HG03039 (cell line): Measurements from ENCODE around the gene KLHL29.

Experiments
- ATAC-seq: cut with Tn5 transposase; IDR thresholded peaks from one replicate; pipeline ENCODE4 v1.9.1; 2021; ENCODE audit warnings: mild to moderate bottlenecking, moderate library complexity; ENCODE audit not compliant: unreplicated experiment

Gene KLHL29

DNA sequence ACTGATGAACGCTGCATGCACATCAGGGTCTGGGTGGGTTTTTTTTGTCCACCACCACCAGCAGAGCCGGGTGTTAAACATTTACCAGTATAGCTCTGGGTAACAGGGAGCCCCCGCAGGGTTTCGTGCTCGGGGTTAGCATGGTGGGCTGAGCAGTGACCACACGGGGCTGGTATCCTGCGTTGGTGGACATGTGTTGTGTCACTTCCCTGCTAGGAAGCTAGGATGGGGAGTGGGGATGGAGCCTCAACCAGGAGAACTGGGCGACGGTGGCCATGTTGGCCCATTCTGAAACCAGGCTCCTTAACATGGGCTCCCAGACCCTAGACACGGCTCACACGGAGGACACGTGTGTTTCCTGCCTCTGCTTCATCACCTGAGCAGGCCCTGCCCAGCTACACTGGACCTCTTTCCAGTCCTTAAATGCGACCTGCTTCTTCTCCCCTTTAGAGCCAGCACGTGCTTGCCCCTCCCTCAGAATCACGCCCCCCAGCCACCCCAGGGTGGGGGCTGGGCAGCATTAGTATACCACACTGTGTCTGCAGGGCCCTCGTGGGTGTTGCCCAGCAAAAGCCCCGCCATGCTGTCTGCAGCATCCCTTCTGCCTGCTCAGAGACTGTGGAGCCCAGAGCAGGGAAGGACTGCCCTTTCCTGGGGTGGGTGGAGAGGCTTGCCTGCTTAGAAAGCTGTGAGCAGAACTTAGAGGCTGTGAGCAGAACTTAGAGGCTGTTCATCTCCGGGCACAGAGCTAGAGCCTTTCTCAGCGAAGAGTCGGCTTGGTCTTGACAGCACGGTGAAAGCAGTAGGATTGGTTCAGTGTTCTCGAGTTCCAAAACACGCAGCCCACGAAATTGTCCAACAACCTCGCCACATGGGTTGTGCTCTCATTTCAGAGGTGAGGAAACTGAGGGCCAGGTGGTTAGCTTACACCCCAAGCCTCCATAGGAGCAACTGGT lies 142.1 kb downstream of the KLHL29 start:
- ATAC-seq: no peak

DNA sequence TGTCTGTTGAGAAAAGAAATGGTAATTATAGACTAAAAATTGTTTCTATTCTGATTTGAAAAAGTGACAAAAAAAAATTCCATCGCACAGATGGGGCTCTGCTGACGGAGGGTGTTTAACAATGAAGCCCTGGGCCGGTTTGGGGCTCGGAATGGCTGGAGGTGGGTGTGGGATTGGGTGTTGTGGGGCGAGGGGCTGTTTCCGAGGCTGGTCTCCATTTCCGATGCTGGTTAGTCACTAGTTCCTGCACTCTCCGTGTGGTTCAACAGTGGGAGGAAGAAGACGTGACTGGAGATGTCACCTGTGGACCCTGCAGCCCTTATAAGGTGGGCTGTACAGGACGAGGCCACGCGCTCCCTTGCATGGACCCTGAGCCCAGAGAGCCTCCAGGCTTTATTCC lies 143.2 kb downstream of the KLHL29 start:
- no peak for ATAC-seq

DNA sequence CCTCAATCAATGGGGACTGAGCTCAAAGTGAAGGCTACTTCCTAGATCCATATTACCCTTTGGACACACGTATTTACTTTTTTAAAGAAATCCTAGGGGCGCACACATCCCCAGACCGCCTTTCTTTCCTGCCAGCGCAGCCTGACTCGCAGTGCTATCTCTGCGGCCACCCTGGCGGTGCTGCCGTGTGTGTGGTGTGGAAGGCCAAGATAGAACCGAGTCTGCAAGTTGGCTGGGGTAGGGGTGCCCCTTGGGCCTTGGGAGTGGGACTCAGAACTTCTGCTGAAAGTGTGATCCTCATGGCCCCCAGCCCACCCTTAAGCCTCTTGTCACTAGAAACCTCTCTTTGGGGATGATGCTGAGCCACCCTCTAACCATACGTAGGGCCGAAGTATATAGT lies 143.7 kb downstream of the KLHL29 start:
- no peak for ATAC-seq

DNA sequence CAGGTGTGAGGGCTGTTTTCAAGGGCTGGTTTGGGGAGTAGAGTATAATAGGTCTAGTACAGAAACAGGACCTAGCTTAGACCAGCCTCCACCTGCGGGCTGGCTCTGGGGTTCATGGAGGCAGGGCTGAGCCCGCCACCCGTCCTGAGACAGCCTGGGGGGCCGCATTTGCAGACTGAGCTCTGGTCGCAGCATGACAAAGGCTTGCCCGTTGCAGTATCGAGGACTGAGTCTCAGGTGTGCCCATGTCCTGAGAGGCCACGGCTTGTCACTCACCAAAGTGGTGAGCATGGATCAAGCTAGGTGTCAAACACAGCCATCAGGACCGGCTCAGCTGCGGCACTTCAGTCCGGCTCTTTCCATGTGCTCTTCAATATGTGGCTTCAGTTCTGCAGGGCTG lies 144.7 kb downstream of the KLHL29 start:
- ATAC-seq: no peak

DNA sequence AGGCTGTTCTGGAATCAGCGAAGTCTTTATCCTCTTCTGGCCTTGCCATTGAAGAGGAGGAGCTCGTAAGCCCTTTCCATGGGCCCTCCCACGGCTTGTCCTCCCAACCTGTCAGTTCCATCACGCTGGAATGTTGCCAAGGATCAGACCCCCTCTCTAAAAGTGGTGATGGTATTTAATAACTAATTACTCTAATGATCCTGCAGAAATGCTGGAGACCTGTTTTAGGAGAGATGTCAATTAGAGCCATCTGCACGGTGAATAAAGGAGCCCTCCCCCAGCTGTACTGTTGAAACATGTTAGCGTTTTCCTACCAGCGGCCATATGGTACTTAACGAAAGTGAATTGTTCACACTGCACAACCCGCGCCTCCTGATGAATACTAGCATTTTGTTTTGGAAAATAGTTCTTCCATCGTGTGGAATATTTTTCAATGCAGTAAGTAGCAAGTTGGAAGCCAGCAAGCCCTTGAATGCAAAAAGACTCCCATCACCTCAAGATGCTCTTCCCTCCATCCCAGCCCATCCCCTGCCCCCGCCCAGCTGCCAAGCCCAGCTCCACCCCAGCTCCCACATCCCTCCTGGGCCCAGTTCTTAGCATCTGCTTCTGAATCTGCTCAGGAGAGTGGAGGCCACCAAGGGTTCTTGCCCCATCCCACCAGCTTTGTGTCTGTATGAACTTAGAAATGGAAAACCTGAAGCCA lies 145.4 kb downstream of the KLHL29 start:
- ATAC-seq: no peak

DNA sequence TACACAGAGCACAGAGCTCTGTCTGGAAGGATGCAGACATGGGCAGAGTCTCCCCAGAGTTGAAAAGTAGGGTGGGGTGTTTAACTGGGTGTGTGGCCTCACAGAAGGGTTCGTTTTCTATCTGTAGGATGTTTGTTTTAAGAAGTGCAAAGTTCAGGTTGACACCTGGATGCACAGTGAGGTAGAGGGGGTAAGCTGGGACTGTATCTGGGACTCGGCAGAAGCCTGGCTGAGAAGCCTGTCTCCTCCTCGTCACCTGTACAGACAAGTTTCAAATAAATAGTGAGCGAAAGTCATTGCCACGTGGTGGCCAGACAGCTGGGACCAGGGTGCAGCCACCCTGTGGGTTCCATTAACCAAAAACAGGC lies 145.9 kb downstream of the KLHL29 start:
- no peak for ATAC-seq

DNA sequence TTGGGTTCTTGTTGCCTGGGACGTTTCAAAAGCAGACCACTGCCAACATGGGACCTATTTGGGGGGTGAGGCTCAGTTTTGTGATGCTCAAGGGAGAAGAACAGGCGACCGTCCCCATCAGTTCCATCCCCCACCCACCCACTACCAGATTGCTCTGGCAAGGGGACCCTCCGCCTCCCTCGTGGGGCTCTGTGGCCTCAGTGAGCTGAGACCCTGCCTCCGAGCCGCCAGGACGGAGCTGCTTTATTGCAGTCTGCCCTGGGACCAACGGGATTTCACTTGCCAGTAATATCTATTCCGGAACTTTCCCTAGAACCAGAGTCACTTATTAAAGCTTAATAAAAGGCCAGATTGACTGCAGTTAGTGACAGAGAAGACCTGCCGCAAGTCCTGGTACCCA lies 146.3 kb downstream of the KLHL29 start:
- no peak for ATAC-seq

DNA sequence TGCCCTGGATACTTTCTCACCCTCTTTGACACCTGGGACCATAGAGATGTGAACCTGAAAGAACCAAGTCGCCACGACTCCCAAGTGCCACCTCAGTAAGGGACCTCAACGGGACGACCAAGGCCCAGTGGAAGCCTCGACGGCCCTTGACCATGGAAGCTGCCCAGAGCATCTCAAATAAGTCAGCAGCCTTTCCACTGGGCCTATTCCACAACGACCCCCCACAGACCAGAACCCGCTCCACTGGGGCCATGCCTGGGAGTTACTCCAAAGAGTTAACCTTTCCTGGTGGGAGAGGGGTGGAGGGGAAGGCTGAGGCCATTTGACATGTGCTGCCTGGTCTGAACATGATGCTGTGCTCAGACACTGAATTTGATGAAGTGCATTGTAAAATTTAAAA lies 146.9 kb downstream of the KLHL29 start:
- no peak for ATAC-seq

DNA sequence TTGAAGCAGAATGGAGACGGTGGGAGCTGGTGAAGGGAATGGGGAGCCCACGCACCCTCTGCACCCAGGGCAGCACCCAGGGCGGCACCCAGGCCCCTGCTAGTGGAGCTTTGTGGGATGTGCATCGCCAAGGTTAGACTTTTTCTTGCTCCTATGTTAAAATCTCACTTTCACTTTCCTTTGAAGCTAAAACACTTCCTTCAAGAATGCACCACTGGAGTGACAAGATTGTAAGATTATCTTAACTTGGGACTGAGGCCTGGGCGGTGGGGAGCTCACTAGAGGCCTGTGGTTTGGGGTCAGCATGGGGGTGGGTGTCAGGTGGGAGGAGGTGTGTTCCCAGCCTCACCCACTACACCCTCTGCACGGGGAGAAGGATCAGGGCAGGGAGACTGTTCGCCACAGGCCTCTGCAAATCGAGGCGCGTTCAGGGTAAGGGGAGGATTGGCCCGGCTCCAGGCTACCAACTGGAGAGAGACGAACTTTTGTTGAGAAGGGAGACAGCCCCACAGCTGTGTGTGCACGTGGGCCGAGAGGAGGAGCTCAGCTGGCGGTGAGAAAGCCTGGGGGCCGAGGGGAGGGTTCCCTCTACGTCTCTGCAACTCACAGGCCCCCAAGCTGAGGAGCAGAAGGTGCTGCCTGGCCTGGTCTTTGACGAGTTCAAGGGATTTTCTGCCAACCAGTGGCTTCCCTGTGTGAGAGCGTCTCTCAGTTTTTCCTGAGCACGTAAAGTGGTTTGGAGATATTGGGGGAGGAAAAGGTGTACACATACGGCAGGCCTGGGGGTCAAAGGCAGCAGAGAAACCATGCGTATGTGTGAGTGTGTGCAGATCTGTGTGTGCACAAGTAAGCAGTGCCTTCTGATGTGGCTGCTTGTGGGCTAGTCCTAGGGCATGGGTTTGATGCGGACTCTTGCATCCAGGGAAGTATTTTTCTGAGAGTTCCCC lies 147.7 kb downstream of the KLHL29 start:
- no peak for ATAC-seq

DNA sequence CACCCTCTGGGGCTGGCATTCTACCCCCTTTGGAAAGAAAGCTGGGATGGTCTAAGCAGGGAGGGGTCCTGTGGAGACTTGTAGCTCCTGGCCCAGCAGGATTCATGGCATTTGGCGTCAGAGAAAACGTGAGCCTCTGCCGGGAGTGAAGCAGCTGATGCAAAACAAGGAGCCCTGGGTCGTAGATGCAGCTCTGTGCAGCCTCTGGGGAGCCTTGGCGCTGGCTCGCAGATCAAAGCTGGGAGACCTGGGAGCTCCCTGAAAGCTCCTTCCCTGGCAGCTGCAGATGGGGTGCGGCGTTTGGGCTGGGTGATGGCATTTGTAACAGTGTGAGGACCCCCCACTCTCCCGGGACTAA lies 148.3 kb downstream of the KLHL29 start:
- ATAC-seq: no peak

DNA sequence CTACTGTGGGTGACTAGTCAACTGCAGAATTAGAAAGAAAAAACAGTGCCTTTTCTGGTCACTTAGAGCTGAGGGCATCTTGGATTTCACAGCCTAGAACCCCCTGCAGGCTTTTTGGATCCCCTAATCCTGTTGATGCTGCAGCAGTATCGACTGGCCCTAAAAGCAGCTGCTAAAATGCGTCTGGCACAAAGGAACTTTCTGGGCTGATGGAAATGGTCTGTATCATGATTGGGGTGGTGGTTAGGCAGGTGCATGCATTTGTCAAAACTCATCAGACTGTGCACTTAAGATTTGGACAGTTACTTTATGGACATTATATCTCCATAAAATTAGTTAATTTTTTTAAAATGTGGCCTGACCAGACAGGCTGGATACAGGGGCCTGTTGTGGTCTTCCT lies 149.8 kb downstream of the KLHL29 start:
- ATAC-seq: no peak

DNA sequence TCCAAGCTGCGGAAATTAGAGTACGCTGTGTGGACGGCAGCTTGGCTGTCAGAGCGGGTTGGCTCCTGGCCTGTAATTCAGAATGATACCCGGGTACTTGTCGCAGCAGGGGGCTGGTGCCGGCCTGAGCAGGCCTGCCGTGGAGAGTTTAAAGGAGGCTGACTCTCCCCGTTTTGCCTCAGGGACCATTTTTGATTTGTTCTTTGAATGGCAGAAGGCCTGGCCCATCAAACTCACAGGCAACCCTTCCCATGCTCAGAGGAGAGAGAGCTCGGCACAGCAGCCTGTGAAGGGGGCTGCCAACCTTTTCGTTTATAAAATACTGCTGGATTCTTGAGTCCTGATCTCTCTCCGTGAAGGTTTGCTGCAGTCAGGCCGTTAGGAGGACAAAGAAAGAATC lies 151.3 kb downstream of the KLHL29 start:
- no peak for ATAC-seq

DNA sequence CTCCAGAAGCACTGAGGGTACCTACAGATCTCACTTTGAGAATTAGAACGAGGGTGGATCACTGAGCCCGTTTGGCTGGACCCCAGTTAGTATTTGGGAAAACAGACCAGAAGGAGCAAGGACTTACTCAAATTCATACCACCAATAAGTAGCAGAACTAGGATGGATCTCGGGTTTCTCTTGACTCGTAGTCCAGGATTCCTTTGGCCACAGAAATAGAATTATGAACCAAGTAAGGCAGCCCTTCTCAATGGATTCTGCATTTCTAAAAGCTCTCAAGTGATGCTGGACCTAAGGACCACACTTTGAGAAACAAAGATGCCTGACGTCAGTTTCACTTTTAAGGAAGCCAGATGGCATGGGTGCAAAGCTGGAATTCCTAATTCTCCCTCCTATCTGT lies 153.0 kb downstream of the KLHL29 start:
- no peak for ATAC-seq

DNA sequence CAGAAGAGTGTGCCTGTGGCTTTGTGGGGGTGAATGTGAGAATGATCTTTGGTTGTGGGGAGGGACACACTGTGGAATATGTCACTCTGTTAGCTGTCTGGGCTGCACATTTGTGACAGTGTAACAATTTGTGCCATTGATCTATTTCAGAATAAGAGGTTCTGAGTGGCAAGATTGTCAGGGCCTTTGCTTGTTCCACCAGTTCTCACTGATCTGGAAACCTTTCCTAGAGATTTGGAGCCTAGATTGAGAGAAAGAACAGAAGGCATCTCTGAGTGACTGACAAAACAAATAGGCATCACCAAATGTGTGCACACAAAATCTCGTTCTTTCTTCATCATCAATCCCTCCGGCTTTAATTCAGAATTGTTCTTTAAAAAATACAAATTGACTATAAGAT lies 153.6 kb downstream of the KLHL29 start:
- ATAC-seq: no peak

DNA sequence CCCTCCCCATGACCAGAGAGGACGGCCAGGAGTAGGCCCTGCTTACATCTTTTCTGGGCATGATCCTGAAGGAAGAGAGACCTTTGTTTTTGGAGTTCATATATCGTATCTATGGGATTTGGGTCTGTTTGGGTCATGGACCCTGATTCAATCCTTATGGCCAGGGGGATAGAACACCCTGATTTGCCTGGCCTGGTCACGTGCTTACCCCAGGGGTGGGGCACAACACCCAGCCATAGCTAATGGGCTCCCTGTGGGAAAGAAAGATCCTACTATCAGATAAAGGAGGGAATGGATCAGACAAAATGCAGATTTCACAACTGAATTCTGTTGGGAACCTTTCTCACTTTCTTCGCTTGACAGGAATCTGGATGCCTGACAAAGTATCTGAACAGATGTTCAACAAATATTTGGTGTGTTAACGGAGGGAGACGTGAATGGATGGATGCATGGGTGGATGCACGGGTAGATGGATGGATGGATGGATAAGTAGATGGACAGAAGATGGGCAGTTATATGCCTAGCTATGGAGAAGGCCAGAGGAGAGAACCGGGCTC lies 155.9 kb downstream of the KLHL29 start:
- ATAC-seq: no peak

DNA sequence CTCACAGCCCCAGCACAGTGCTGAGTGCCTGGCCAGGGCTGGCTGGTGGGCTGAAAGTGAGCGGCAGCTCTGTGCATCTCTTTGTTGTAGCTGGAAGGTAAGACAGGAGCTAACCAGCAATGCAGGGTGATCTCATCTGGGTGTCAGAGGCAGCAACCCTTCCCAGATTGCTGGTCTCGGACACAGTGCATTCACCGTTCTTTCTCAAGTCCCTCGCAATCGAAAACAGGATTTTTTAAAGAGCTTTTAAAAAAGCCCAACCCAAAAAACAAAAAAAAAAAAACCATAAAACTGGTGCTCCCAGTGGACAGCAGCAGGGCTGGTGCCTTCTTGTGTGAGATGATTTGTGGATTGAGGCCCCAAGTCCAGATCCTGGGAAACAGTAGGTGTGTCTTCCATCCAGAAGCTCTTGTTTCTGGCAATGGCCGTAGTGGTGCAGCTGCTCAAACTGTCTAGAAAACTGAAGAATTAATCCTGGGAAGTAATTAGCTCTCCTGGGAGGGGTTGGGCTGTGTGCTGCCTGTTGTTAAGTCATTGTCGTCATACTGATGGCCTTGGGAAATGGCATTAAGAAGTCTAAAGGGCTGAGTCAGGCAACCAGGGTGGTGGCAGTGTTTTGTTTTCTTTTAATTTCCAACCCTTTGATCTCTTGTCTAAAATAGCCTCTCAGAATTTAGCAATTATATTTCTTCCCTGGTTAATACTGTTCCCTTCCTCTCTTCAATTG lies 156.7 kb downstream of the KLHL29 start:
- ATAC-seq: no peak

DNA sequence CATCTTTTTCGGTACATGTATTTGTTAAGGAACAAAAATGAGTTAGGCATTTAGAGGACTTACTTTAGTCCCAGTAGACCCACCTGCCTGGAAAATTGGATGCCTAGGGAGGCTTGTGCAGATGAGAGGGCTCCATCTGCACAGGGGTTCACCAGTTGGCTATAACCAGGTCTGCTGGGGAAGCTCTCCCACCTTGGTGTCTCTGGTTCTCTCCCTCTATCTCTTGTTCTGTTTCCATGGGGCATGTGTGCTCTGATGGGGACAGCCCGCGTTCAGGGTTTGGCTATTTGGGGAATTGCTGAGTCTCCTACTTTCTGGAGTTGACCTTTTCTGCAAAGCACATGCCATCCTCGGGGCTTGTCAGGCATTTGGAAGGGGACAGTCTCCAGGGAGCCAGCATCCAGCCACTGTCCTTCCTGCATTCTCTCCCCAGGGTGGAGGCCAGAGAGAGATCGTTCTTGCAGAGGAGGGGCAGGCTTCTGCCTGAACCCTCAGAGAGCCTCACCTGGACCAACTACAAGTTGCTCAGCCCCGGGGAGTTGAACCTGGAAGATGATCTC lies 157.3 kb downstream of the KLHL29 start:
- no peak for ATAC-seq

DNA sequence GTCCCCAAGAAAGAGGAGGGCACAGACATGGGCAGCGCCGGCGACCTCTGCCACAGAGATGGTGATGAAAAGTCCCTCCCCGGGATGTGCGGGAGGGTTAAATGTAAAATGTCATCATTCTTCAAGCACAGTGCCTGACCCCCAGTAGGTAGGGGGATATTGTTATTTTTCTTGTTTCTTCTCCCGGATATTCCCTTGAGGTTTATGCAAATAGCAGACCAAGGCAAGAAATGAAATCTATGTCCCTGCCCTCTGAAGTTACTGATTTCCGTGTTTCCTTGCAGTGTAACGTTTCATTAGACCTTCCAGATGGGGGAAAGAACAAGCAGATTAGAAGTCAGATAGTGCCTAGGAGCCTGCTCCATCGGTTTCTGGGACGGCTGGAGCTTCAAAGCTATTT lies 158.3 kb downstream of the KLHL29 start:
- ATAC-seq: no peak

DNA sequence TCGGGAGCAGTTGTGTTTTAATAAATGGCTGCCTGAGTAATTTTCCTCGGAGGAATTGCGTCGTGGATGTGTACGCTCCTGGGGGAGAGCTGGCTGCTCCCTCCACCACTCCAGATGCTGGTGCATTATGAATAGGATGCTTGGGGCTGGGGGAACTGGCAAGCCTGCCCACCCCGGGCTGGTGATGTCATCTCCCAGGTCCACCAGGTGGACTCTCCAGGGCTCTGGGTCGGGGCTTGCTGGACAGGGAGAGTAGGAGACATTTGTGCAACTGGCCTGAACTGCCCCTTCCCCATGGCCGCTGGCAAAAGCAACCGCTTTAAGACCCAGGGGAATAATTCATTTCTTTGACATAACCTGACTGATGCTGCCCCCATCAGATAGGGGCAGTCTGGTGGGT lies 158.7 kb downstream of the KLHL29 start:
- ATAC-seq: no peak
